GM21717 (cell line): ENCODE results near the gene TNFRSF14.

ENCODE experiments used
- ATAC-seq: cut with Tn5 transposase; IDR thresholded peaks from one replicate; pipeline ENCODE4 v1.9.1; 2021; ENCODE audit warnings: mild to moderate bottlenecking, moderate library complexity; ENCODE audit not compliant: unreplicated experiment

TNFRSF14 gene

DNA sequence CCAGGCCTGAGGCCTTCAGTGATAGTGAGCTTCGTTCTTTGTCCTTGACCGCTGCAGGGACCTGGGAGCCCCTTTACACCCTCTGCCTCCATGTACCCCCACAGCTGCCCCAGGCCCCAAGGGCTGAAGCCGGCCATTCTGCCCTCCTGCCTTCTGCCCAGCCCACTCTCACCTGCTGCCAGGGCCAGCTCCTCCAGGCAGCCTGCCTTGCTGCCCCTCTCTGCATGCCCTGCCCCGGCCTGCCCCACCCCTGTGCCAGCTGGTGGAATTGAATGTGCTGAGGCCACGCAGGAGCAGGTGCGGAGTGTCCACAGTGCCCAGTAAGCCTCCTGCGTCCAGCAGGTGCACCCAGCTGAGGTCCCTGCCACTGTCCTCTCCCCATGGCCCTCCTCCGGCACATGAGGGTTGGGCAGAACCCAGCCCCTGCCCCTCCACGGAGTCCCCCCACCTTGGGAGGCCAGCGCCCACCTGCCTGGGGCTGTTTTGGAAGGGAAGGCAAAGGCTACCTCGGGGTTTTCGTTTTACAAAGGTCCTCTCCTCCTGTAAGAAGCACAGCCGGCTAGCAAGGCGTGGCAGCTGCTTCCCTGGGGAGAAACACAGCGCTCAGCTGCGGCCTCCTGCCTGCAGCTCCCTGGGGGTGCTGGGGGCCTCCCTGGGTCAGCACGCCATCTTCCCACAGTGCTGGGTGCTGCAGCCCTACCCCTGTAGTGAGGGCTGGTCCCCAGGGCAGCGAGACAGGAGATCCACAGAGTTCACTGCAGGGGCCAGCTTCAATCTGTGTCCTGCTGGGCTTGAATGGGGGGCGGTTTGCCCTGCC lies 55.7 kb downstream of the TNFRSF14 start:
- ATAC-seq = no peak

DNA sequence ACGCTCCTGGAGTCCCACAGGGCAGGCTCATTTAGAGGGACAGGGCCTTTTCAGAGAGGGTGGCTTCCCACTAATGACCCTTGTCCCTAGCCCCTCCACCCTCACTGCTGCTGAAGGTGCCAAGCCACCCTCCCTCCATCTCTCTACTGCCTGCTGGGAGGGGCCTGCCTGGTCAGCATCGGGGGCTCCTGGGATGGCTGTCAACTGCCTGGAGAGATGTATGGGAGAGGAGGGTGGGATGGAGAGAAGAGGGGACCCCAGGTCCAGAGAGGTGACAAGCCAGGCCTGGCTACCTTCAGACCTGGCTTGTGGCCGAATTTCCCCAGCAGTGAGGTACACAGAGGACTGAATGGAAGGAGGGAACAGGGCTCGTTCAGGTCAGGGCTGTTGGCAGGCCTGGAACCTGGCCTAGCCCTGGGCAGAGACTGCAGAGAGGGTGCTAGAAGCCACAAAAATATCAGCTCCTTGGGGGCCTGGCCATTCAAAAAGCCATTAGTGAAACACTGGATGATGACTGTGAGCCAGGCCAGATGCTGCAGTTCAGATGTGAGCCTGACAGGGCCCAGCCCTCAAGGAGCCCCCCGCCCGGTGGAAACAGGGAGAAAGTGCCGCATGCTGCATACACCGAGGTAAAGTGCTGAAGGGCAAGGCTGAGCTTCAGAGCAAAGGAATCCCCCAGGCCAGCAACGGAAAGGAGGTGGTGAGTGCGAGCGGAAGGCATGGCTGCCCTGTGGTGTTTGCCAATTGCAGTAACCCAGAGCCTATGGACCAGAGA lies 56.6 kb downstream of the TNFRSF14 start:
- no peak for ATAC-seq
